Smooth muscle cell (in vitro differentiated cells): ENCODE data around the gene PIGC. TPM values are rescaled to one million over a fixed set of nuclear protein-coding genes. Genes with fewer than 3 reads are reported as not detected.

Source experiments
- DNase-seq: peaks from one replicate; lab custom pipeline; 2025; ENCODE audit not compliant: unreplicated experiment; lab: John Stamatoyannopoulos, UW
- H2AFZ ChIP-seq: fragments of 200-600 bp; sonication (generic); 2 replicates; pipeline ENCODE4 v1.6.0; 2016; ENCODE audit warnings: antibody characterized with exemption, low read depth, mild to moderate bottlenecking
- H3F3A ChIP-seq: fragments of 200-600 bp; sonication (generic); 2 replicates; pipeline ENCODE4 v1.6.0; 2017; ENCODE audit warnings: antibody characterized with exemption, low read depth
- H3K27ac ChIP-seq: fragments of 200-600 bp; sonication (generic); 2 replicates; pipeline ENCODE4 v1.5.1; 2016; ENCODE audit warnings: low read depth, mild to moderate bottlenecking
- H3K27me3 ChIP-seq: fragments of 200-600 bp; sonication (generic); 2 replicates; pipeline ENCODE4 v1.6.1; 2016; ENCODE audit warnings: low read depth, mild to moderate bottlenecking
- H3K36me3 ChIP-seq: fragments of 200-600 bp; sonication (generic); 2 replicates; pipeline ENCODE4 v1.5.1; 2016; ENCODE audit warnings: low read depth
- H3K4me1 ChIP-seq: fragments of 200-600 bp; sonication (generic); 2 replicates; pipeline ENCODE4 v1.5.1; 2016; ENCODE audit warnings: low read depth
- H3K4me2 ChIP-seq: fragments of 200-600 bp; sonication (generic); 2 replicates; pipeline ENCODE4 v1.6.0; 2016; ENCODE audit warnings: mild to moderate bottlenecking
- H3K4me3 ChIP-seq: fragments of 200-600 bp; sonication (generic); 2 replicates; pipeline ENCODE4 v1.5.1; 2016; ENCODE audit warnings: mild to moderate bottlenecking
- H3K79me2 ChIP-seq: fragments of 200-600 bp; sonication (generic); 2 replicates; pipeline ENCODE4 v1.6.0; 2016; ENCODE audit warnings: low read depth, mild to moderate bottlenecking
- H3K9ac ChIP-seq: fragments of 200-600 bp; sonication (generic); 2 replicates; pipeline ENCODE4 v1.6.0; 2016; ENCODE audit warnings: low read depth
- H3K9me3 ChIP-seq: fragments of 200-600 bp; sonication (generic); replicated peaks from 2 replicates; pipeline ENCODE4 v1.5.1; 2016; ENCODE audit warnings: low read depth
- H4K20me1 ChIP-seq: fragments of 200-600 bp; sonication (generic); 2 replicates; pipeline ENCODE4 v1.6.0; 2016; ENCODE audit warnings: low read depth
- WGBS: methylation state at CpG from one replicate; pipeline ENCODE4 v1.1.7; 2016; ENCODE audit warnings: low lambda C conversion rate; 5-methylcytosine and 5-hydroxymethylcytosine counted together
- polyA plus RNA-seq: library from polyadenylated mRNA; unstranded; fragments of >200 nt; fragmentation: Nextera tagmentation; extraction: Ambion mirVana; gene quantifications from 2 replicates; pipeline ENCODE4 v1.2.1, GENCODE V29; 2016
- total RNA-seq: library from RNA; depleted of rRNA; stranded (reverse); fragments of >200 nt; gene quantifications from 2 replicates; pipeline ENCODE4 v1.2.3, GENCODE V29; 2014
- TF ChIP-seq, protein P1 (sequence below): fragments of 200-600 bp; sonication (generic); IDR thresholded peaks from 2 replicates; pipeline ENCODE4 v1.5.1; 2017; ENCODE audit warnings: borderline replicate concordance, mild to moderate bottlenecking, antibody characterized with exemption; ENCODE audit not compliant: insufficient read depth, poor library complexity, severe bottlenecking

Gene PIGC
- total and polyA plus RNA-seq, 2 experiments from 2014 or later, result 25.3 to 41.1 TPM

DNA sequence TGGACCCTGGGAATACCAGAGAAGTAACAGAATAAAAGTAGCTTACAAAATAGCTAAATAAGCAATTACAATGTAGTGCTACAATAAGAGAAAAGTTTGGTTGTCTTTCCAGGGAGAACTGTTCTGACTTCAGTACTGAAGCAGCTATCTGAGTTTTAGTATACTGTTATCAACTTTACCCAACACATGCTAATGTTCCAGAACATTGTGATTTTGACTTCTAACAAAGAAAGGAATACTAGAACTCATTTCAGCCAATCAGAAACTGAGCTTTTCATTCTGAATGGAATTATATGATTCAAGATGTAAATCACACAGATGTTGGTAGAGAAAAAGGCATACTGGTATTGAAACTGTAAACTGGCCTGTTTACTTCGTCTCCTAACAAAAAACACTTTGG lies 23.5 kb downstream of the PIGC start, which contains the start of gene C1orf105:
Gene C1orf105, plus strand, starts transcription at position 301 of the 400 bp plus-strand sequence. CDS start 201 bp downstream, outside the sequence.
- WGBS, result 100% methylated on average over 1 of the region's 1 CpG
- H3K79me2 ChIP-seq, result peaks cover 6% of the 10 kb centered on the region

DNA sequence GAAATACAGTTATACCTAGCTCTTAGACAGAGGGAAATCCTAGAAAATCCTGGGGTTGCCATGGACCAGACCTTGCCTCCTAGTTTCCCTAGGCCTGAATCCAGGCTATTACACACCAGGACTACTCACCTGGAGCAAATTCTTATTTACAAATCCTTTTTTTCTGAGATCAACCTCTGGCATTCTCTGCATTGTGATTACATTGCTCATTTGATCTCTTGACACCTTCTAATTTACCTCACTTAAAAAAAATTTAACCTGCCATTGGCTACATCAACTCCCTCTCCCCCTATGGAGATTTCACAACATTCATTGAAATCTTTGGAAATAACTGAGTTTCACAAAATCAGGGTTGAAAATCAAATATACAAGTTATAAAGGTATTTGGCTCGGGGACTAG lies 26.3 kb downstream of the PIGC start:
- Histone ChIP-seq H4K20me1 (no peaks in the 10 kb centered on the region), H3K4me3 (no peak overlapping the region), H3K27me3 (no peaks in the 10 kb centered on the region), H3K9ac (no peak overlapping the region), H3K27ac (no peak overlapping the region), H3F3A (no peaks in the 10 kb centered on the region), H3K36me3 (no peaks in the 10 kb centered on the region), H3K4me2 (no peak overlapping the region), H3K4me1 (peaks cover 5% of the 10 kb centered on the region), H3K9me3 (no peaks in the 10 kb centered on the region), H2AFZ (no peak overlapping the region), H3K79me2 (peaks cover 3% of the 10 kb centered on the region)
- TF ChIP-seq, protein P1, sequence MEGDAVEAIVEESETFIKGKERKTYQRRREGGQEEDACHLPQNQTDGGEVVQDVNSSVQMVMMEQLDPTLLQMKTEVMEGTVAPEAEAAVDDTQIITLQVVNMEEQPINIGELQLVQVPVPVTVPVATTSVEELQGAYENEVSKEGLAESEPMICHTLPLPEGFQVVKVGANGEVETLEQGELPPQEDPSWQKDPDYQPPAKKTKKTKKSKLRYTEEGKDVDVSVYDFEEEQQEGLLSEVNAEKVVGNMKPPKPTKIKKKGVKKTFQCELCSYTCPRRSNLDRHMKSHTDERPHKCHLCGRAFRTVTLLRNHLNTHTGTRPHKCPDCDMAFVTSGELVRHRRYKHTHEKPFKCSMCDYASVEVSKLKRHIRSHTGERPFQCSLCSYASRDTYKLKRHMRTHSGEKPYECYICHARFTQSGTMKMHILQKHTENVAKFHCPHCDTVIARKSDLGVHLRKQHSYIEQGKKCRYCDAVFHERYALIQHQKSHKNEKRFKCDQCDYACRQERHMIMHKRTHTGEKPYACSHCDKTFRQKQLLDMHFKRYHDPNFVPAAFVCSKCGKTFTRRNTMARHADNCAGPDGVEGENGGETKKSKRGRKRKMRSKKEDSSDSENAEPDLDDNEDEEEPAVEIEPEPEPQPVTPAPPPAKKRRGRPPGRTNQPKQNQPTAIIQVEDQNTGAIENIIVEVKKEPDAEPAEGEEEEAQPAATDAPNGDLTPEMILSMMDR, result no peak
- no peak for DNase-seq
- 95% methylated on average over 1 of the region's 1 CpG for WGBS

More for the DNA sequence above, 23.5 kb downstream of the PIGC start, which contains the start of gene C1orf105:
- Histone ChIP-seq H3K4me2 (no peak within 1 kb of the TSS), H3K27me3 (no peaks in the 10 kb centered on the region), H3K36me3 (no peaks in the 10 kb centered on the region), H4K20me1 (no peaks in the 10 kb centered on the region), H3K4me1 (peaks cover 5% of the 10 kb centered on the region), H3K9ac (no peak within 1 kb of the TSS), H2AFZ (no peak within 1 kb of the TSS), H3K27ac (no peak within 1 kb of the TSS), H3K9me3 (no peaks in the 10 kb centered on the region), H3F3A (no peaks in the 10 kb centered on the region), H3K4me3 (no peak within 1 kb of the TSS)
- no peak for DNase-seq
- TF ChIP-seq, protein P1, result no peak

DNA sequence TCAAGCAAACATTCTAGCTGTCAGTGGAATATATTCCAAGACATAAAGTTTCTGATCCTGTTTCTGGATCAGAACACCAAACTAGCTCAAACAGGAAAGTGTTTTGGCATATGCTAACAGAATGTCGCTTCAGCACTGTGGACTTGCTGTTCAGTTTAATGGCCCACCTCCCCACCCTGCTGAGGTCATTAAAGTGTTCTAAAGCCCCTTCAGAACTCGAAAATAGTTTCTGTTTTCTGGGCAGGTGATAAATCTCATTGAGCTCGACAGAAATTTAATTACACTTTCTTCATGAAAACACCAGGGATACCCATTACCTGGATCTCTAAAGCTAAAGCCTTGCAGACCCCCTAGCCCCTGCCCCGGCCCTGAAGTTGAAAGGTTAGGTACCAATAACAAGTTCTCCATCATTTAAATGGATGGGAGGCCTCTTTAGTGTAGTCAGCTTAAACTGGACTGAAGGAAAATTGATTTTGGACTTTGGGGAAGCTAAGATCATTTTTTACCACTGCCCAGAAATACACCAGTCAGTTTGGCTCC lies 27.3 kb downstream of the PIGC start:
- H3F3A ChIP-seq, result no peaks in the 10 kb centered on the region
- DNase-seq, result no peak
- no peak overlapping the region for H2AFZ ChIP-seq
- H3K4me3 ChIP-seq, result no peak overlapping the region
- no peak overlapping the region for H3K9ac ChIP-seq
- no peaks in the 10 kb centered on the region for H3K27me3 ChIP-seq
- no peaks in the 10 kb centered on the region for H3K79me2 ChIP-seq
- no peaks in the 10 kb centered on the region for H3K4me1 ChIP-seq
- no peaks in the 10 kb centered on the region for H3K9me3 ChIP-seq
- TF ChIP-seq, protein P1, result no peak
- no peak overlapping the region for H3K4me2 ChIP-seq
- WGBS, result 82% methylated on average over 4 of the region's 4 CpGs
- H3K36me3 ChIP-seq, result no peaks in the 10 kb centered on the region
- no peak overlapping the region for H3K27ac ChIP-seq
- H4K20me1 ChIP-seq, result no peaks in the 10 kb centered on the region

DNA sequence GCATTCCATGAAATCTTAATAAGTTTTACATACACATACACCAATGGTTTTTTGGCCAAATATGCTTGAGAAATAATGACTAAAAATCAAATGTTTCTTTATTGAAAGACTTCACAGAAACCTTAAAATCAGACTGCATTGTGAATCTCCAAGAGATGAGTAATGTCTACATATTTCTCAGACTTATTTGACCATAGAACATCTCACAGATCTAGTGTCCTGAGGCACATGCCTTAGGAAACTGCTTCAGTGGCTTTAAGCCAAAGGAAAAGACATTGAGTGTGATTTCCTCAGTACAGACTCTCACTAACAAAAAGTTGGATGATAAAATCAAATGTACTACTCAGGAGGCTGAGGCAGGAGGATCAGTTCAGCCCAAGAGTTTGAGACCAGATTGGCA lies 29.5 kb downstream of the PIGC start:
- Histone ChIP-seq H3K9ac (no peak overlapping the region), H3K36me3 (no peaks in the 10 kb centered on the region), H3K4me3 (no peak overlapping the region), H3K4me1 (no peaks in the 10 kb centered on the region), H3K27me3 (no peaks in the 10 kb centered on the region), H3F3A (no peaks in the 10 kb centered on the region), H3K4me2 (no peak overlapping the region), H3K9me3 (no peaks in the 10 kb centered on the region), H3K79me2 (no peaks in the 10 kb centered on the region), H4K20me1 (no peaks in the 10 kb centered on the region), H2AFZ (no peak overlapping the region), H3K27ac (no peak overlapping the region)
- TF ChIP-seq, protein P1, result no peak
- DNase-seq, result no peak
